Activated CD4-positive, alpha-beta T cell treated with anti-CD3 and anti-CD28 coated beads for 4 hours (primary cell): ENCODE data around the gene TELO2.
A peak's percentile ranks its signal among the peaks of the same experiment; 100 is the strongest.

ENCODE experiments used
- DNase-seq, 2 donors: peaks; one replicate each; pipeline ENCODE4 v3.0.0-alpha.2; 2020

Gene TELO2

GRCh38 chr16:1492923-1493745 is at the start of gene TELO2:
Gene TELO2 (plus strand): TSS chr16:1493360. CDS start chr16:1494282, 922 bp downstream.
- peak; percentile 86 for DNase-seq

- DNase-seq: no peak
Observed at GRCh38 chr16:1443403-1443973, 49.7 kb upstream of the TELO2 start.

GRCh38 chr16:1443980-1444729 is 49.0 kb upstream of the TELO2 start, which contains the start of gene CCDC154:
Gene CCDC154 (minus strand): TSS chr16:1444556. CDS start chr16:1444322, 234 bp downstream.
- DNase-seq: no peak

GRCh38 chr16:1444730-1445517 is 48.2 kb upstream of the TELO2 start:
- DNase-seq: no peak

- no peak for DNase-seq
Observed at GRCh38 chr16:1445518-1446203, 47.5 kb upstream of the TELO2 start.

GRCh38 chr16:1446296-1447080 is 46.7 kb upstream of the TELO2 start:
- DNase-seq: no peak

GRCh38 chr16:1447965-1448364 is 45.2 kb upstream of the TELO2 start:
- no peak for DNase-seq

- DNase-seq: no peak
Observed at GRCh38 chr16:1448536-1449116, 44.5 kb upstream of the TELO2 start.

- DNase-seq: no peak
Observed at GRCh38 chr16:1449201-1449788, 43.9 kb upstream of the TELO2 start.

GRCh38 chr16:1450218-1450617 is 42.9 kb upstream of the TELO2 start:
- no peak for DNase-seq

GRCh38 chr16:1450841-1451240 is 42.3 kb upstream of the TELO2 start:
- no peak for DNase-seq

- DNase-seq: no peak
Observed at GRCh38 chr16:1451702-1452392, 41.3 kb upstream of the TELO2 start.

GRCh38 chr16:1452530-1452929 is 40.6 kb upstream of the TELO2 start:
- DNase-seq: no peak

- DNase-seq: no peak
Observed at GRCh38 chr16:1453316-1453715, 39.8 kb upstream of the TELO2 start.

- no peak for DNase-seq
Observed at GRCh38 chr16:1454561-1454960, 38.6 kb upstream of the TELO2 start.

- no peak for DNase-seq
Observed at GRCh38 chr16:1455190-1456171, 37.7 kb upstream of the TELO2 start.

- DNase-seq: no peak
Observed at GRCh38 chr16:1456951-1457350, 36.2 kb upstream of the TELO2 start.

- DNase-seq: no peak
Observed at GRCh38 chr16:1457489-1458245, 35.5 kb upstream of the TELO2 start.
